GM18909 (cell line): ENCODE measurements around the gene RASAL2.
"Not testable (repeated sequence)": the region's sequence is repeated elsewhere in the genome, so short reads cannot be mapped to it uniquely, and the experiment has no call there.

ENCODE experiments used
- ATAC-seq: cut with Tn5 transposase; IDR thresholded peaks from one replicate; pipeline ENCODE4 v1.9.1; 2021; ENCODE audit warnings: mild to moderate bottlenecking; ENCODE audit not compliant: unreplicated experiment, poor library complexity

Gene RASAL2

DNA sequence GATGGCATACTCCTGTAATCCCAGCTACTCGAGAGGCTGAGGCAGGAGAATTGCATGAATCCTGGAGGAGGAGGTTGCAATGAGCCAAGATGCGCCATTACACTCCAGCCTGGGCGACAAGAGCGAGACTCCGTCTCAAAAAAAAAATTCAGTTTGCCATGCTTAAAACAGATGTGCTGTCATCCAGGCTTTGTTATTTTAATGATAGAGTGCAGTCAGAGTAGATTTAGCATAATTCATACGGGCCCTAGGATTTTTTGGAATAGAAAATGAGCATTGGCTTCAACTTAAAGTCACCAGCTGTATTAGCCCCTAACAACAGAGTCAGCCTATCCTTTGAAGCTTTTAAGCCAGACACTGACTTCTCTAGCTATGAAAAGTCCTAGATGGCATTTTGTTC lies 124.6 kb downstream of the RASAL2 start:
- ATAC-seq = no peak

DNA sequence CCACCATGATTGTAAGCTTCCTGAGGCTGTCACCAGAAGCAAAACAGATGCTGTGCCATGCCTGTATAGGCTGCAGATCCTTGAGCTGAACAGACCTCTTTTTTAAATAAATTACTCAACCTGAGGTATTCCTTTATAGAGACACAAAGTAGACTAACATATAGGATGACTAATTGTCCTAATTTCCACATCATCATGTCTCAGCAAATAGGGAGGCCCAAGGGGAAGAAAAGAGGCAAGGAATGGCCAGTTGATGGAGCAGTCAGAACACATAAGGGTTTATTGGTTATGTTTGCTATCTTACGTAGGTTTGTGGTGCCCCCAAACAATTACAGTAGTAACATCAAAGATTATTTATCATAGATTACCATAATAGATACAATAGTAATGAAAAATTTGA lies 126.2 kb downstream of the RASAL2 start:
- no peak for ATAC-seq

DNA sequence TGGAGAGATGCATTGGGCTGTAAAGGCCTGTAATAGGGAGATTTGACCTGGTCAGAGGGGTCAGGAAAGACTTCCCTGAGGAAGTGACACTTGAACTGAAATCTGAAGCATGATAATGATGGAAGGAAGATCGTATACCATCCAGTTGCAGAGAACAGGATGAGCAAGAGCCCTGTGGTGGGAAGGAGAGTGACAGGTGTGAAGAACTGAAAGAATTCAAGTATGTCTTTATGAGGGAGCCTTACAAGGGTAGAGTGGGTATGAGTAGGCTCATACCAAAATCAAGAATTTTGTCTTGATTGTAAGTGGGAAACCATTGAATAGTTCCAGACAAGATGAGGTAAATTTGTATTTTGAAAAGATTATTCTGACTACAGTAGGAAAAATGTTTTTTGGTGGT lies 129.4 kb downstream of the RASAL2 start:
- no peak for ATAC-seq

DNA sequence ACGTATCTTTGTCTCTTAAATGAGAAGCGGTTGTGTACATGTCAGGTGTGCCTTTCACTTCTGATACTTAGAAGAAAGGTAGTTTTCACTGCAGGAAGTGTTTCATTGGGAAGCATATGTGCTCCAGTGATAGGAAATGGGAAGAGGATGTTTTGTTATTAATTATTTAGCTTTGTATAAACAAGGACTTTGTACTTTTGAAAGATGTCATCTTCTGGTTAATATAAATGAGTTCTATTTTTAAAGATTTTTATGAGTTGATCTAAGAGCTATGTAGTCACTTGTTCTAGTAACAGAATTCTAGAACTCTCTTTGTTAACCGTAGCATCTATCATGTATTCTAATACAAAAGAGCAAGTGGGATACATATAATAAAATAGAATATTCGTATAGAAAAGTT lies 130.5 kb downstream of the RASAL2 start:
- ATAC-seq = no peak

DNA sequence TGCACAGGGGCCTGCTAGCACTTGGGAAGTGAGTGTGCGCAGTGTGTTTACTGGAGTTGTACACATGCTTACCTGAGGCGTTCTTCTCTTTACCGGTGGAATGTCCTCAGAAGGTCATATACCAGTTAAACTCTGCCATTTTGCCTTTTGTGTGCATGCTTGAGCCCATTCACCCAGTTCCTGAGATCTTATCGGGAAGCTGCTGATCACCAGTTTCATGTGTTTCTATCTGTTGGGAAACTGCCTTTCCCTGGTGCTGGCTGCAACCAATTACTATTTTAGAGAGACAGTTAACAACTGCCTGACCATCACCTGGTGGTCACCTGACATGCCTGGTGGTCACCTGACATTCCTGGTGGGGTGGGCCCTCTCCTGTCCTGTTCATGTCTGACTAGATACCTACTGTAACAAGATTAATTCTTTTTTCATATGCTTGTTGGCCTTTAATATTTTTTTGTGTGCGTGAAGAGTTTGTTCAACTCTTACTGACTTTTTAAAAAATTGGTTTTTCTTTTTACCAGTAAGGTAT lies 137.0 kb downstream of the RASAL2 start:
- no peak for ATAC-seq

DNA sequence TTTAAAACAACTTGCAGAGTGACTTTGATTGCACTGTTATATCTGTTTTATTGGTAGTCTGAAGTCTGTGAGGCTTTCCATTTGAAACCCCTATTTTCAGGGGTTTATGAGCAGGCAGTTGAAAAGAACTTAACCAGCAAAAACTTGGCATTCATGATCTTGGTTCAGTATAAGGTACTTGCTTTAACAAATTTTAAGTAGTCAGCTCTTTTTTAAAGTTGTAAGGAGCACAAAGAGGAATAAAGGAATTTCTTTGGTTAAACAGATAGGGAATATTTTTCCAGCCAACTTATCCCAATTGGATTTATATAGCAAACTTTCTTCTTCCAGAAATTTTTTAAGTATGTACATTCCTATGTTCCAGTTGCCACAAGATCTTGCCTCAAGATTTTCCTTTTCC lies 138.2 kb downstream of the RASAL2 start:
- no peak for ATAC-seq

DNA sequence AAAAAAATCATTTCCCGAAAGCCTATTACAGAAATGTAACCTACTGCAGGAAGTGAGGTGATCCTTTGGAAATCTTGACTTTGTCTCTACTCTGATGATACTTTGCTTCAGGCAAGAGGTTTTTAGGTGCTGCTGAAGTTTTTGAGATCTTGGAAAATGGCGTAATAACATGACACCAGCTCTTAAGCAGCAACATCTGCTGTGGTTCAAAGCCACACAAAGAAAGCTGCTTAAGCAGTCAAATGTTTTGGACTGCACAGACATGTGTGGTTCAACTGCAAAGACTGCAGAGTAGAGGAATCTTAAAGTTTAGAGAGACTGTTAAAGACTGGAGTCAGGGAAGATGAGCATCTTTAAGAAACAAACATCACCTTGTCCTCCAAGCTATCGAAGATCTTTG lies 139.0 kb downstream of the RASAL2 start:
- ATAC-seq = no peak

DNA sequence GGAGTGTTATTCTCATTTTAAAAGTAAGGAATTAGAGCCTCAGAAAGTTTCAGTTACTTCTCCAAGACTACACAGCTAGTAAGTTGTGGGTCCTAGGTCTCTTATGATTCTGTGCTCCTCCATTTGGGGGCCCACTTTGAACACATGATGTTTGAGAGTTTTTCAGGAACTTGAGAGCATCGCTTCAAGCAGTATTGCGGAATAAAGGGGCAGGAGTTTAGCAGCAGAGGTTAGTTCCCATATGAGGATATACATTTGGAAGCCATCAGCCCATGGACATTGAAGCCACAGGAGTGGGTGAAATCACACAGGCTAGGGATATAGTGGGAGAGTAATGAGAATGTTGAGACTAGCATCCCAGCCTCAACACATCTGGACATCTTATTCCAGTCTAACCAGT lies 143.2 kb downstream of the RASAL2 start:
- ATAC-seq = no peak

DNA sequence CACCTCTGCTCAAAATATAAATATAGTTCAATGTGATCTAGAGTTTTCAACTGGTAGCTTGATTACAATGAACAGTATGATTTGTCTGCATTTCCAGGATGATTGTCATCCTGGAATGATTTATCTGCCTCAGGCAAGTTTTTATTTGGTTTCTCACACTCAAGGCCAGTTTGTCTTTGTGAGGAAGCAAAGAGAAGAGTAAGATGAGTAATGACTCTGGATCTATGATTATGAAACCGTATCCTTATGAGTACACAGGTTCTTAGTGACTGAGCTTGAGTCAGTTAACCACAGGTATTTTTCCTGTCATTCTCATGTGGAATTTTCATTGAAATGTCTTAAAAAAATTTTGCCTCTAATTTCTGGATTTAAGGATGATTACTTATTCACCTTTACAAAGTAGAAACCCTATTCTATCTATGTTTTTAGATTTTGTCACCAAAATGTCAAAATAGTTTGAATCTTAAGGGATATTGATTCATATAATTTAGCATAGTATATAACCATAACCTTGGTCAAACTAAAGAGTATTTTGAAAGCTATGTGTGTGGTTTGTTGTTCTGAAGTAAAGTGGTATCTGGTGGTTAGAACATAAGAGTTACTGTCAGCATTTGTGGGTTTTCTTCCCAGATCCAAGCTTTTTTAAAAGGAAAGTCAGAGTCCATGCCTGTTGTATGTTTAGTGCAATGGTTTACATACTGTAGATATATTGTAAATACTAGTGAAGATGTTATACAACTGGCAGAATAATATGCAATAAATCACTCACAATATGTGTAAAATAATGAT lies 145.0 kb downstream of the RASAL2 start:
- no peak for ATAC-seq

DNA sequence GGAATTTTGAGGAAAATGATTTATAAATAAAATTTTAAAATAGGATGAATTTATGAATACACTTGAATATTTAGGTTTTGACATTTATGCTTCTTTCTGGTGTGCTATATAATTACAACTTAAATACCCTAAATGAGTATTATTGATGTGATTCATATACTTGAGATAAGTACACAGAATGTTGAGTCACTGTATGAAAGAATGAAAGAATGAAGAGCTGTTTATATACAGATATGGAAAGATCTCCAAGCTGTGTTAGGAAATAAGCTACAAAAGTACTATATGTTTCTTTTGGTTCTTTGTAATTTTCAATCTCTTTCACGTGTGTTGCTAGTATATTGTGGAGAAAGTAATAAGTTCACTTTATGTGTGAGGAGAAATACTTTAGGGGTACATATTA lies 147.2 kb downstream of the RASAL2 start:
- ATAC-seq = no peak

DNA sequence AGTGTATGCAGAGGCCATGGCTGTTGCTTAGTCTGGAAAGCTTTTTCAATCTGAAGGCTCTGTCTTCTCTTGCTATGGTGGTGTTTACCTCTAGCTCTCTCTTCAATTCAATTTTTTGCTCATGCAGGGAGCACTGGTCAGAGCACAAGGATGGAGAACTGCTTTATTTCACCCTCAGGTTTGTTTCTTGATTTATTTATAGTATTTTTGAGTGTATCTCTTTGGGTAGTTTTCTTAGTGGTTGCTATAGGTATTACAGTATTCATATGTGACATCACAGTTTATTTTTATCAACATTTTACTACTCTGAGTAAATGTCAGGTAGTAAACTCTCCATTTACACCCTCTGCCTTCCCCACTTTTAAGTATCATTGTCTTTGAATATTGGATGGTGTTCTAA lies 147.9 kb downstream of the RASAL2 start:
- ATAC-seq = no peak

DNA sequence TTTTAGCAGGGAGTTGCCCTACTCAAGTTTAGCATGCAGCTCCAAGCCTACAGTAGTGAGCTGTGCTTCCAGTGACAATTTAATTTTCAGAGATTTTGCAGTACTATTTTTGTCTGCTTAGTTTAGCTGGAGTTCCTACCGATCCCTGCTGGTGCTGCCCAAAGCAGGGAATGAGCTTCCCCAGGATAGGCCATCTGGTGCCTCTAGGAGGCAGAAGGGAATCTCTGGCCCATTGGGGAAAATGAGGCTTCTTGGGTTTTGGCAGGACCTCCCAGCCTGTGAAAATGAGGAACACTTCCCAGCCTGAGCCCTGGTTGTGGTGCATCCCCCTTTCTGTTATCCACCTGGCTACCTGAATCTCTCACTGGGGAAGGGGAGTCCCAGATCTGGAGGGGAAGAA lies 149.2 kb downstream of the RASAL2 start:
- ATAC-seq = no peak

DNA sequence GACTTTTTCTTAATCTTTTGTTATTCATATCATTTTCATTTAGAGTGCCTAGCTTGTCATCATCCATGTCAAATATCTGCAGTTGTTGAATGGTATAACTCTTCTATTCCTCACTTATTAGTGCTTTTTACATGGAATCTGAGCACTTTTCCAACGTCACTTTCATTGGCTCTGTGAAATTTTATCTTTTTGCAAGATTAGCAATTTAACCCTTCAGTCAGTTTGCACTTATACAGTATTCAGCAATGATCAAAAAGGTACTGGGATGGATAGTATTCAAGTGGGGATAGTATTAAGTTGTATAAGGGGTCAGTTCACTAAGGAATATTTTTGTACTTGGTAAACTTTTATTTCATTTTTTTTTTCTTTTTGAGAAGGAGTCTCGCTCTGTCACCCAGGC lies 150.0 kb downstream of the RASAL2 start:
- ATAC-seq = no peak

DNA sequence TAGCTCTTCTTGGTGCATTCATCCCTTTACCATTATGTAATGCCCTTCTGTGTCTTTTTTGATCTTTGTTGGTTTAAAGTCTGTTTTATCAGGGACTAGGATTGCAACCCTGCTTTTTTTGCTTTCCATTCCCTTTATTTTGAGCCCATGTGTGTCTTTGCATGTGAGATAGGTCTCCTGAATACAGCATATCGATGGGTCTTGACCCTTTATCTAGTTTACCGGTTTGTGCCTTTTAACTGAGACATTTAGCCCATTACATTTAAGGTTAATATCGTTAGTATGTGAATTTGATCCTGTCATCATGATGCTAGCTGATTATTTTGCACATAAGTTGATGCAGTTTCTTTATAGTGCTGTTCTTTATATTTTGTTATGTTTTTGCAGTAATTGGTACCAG lies 154.4 kb downstream of the RASAL2 start:
- not testable (repeated sequence) for ATAC-seq

DNA sequence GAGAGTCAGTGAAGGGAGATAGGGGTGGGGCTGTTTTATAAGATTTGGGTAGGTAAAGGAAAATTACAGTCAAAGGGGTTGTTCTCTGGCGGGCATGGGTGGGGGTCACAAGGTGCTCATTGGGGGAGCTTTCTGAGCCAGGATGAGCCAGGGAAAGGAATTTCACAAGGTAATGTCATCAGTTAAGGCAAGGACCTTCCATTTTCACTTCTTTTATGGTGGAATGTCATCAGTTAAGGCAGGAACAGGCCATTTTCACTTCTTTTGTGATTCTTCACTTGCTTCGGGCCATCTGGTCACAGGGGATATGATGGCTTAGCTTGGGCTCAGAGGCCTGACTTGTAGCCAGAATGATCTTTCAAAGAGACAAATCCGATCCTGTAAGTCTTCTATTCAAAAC lies 159.7 kb downstream of the RASAL2 start:
- ATAC-seq = not testable (repeated sequence)

DNA sequence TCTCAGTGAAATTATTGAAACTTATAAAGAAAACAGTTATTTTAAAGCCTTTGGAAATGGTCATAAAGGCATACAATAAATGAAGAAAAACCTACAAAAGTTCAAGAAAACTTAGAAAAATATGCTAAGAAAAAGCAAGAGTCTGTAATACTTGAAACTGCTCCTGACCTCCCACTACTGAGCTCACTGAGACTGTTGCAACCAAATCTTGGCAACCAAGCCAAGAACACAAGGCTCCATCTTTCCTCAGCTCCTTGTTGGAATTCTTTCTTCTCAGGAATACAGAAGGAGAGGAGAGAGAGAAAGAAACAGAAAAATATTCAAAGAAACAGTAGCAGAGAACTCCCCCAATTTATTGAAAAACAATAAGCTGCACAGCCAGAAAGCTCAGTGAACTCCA lies 160.5 kb downstream of the RASAL2 start:
- ATAC-seq = no peak

DNA sequence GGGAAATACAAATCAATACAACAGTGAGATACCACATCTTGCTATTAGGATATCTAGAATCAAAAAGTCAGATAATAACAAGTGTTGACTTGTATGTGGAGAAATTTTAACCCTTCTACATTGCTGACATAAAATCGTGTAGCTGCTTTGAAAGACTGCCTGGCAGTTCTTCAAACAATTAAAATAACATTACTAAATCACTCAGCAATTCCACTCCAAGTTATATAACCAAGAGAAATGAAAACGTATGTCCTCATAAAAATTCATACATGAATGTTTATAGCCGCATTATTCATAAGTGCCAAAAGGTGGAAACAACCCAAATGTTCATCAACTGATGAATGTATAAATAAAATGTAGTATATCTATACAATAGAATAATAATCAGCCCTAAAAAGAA lies 164.6 kb downstream of the RASAL2 start:
- no peak for ATAC-seq

DNA sequence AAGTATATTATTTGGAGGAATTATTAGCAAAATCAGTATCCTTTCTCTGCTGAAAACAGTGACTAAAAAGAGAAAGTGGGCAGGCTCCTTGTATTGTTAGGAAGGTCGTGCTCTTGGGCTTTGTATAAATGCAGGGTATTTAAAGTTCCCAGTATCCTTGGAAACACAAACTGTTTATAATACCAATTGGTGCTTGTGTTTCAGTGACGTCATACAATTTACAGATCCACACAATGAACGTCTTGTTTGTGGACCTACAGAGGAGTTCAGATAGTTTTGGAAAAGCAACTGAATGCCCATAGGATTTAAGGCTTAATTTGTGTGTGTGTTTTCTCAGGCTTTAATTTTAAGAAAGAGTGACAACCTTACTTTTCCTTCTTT lies 168.2 kb downstream of the RASAL2 start:
- no peak for ATAC-seq

DNA sequence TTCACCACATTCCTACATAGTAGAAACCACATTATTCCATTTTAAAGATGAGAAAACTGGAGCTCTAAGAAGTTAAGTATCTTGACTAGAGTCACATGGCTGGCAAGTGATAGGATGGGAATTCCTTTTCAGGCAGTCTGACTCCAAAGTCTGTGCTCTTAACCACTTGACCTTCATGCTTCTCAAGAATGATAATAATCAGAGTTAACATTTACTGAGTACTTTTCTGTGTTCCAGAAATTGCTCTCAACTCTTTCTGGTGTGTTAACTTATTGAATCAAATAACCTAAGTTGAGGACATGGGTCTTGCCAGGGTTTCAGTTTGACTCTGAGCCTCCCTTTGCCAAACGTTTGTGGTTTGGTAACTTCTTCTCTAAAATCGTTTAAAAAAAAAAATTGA lies 169.4 kb downstream of the RASAL2 start:
- no peak for ATAC-seq

DNA sequence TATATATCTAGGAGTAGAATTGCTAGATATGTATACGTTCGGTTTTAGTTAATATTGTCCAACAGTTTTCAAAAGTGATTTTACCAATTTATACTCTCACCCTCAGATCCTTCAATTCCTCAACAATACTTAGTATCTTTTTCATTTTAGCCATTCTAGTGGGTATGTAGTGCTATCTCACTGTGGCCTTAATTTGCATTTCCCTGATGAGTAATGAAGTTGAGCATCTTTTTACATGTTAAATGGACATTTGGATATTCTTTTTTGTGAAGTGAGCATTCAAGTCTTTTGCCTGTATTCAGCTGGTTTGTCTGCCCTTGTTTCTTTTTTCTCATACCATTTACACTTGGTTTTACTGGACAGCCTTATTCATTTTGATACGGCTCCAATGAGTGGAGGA lies 172.2 kb downstream of the RASAL2 start:
- ATAC-seq = no peak

DNA sequence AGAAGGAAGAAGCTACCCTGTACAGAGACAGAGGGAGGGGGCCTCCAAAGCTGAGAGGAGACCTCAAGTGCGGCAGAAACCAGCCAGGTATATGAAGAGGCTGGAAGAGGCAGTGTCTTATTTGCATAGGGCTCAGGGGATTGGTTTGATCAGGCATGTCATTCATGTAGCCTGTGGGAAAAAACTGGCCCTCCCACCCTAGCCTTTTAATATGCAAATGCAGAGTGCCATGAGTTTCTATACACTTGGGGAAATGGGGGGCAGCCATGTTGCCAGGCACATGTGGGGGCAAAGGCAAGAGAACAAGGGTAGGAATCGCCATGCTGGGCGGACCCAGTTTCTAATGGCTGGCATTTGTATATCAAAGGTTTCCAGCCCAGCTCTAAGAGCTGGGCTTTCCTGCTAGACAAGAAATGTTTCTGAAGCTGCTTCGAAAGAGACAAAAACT lies 172.7 kb downstream of the RASAL2 start:
- no peak for ATAC-seq

DNA sequence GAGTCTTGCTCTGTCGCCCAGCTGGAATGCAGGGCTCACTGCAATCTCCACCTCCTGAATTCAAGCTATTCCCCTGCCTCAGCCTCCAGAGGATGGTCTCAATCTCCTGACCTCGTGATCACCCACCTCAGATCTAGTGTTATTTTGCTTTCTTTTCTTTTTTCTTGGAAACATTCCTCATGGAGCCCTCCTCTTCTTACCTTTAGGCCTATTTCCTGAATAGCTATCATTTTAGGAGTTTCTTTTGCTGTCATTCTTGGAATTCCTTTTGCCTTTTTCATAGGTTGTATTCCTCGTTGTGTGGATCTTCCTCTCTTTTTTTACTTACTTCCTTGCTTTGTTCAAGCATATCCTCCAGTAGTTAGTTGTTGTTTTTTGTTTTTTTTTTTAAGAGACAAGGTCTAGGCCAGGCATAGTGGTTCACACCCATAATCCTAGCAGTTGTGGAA lies 173.8 kb downstream of the RASAL2 start:
- ATAC-seq = no peak
